ENCODE data around the gene AMIGO1. TPM values are rescaled to one million over a fixed set of nuclear protein-coding genes. Genes with fewer than 3 reads are reported as not detected.

The AMIGO1 gene
- total RNA-seq, 1 donor from 2014 or later, result 8.0 TPM

- Mint-ChIP-seq H3K27me3 (ENCODE audit: unreplicated experiment) (peaks cover 8% of the 10 kb centered on the region), H3K9me3 (ENCODE audit: unreplicated experiment) (peaks cover 8% of the 10 kb centered on the region), H3K4me1 (ENCODE audit: low read depth, unreplicated experiment) (peaks cover 28% of the 10 kb centered on the region), H3K36me3 (ENCODE audit: unreplicated experiment) (peaks cover 7% of the 10 kb centered on the region), H3K4me3 (ENCODE audit: unreplicated experiment) (no peak overlapping the region), H3K27ac (ENCODE audit: unreplicated experiment) (no peak overlapping the region)
- no peak for TF ChIP-seq CTCF (IDR thresholded peaks at IDR 0.05; ENCODE audit: partially characterized antibody, unreplicated experiment)
- no peak for DNase-seq
These were observed 11.8 kb upstream of the AMIGO1 start for GRCh38 chr1:109521002-109521951.

- TF ChIP-seq CTCF (IDR thresholded peaks at IDR 0.05; ENCODE audit: partially characterized antibody, unreplicated experiment), result no peak
- H3K4me3 Mint-ChIP-seq (ENCODE audit: unreplicated experiment), result no peak overlapping the region
- DNase-seq, result no peak
- no peaks in the 10 kb centered on the region for H3K36me3 Mint-ChIP-seq (ENCODE audit: unreplicated experiment)
- H3K9me3 Mint-ChIP-seq (ENCODE audit: unreplicated experiment), result peaks cover 2% of the 10 kb centered on the region
- H3K27ac Mint-ChIP-seq (ENCODE audit: unreplicated experiment), result no peak overlapping the region
- peaks cover 8% of the 10 kb centered on the region for H3K27me3 Mint-ChIP-seq (ENCODE audit: unreplicated experiment)
- H3K4me1 Mint-ChIP-seq (ENCODE audit: low read depth, unreplicated experiment), result peaks cover 26% of the 10 kb centered on the region
These were observed 7.8 kb upstream of the AMIGO1 start for GRCh38 chr1:109517337-109517736.

GRCh38 chr1:109516872-109517271 is 7.3 kb upstream of the AMIGO1 start:
- no peak for TF ChIP-seq CTCF (IDR thresholded peaks at IDR 0.05; ENCODE audit: partially characterized antibody, unreplicated experiment)
- no peak for DNase-seq
- peak overlapping the region; percentile 65 for H3K4me3 Mint-ChIP-seq (ENCODE audit: unreplicated experiment)
- H3K27me3 Mint-ChIP-seq (ENCODE audit: unreplicated experiment), result peaks cover 10% of the 10 kb centered on the region
- peaks cover 22% of the 10 kb centered on the region for H3K4me1 Mint-ChIP-seq (ENCODE audit: low read depth, unreplicated experiment)
- no peak overlapping the region for H3K27ac Mint-ChIP-seq (ENCODE audit: unreplicated experiment)
- no peaks in the 10 kb centered on the region for H3K36me3 Mint-ChIP-seq (ENCODE audit: unreplicated experiment)
- H3K9me3 Mint-ChIP-seq (ENCODE audit: unreplicated experiment), result peaks cover 2% of the 10 kb centered on the region

- DNase-seq, result no peak
- Mint-ChIP-seq H3K4me3 (ENCODE audit: unreplicated experiment) (peak overlapping the region; percentile 4), H3K9me3 (ENCODE audit: unreplicated experiment) (peaks cover 5% of the 10 kb centered on the region), H3K27me3 (ENCODE audit: unreplicated experiment) (peaks cover 14% of the 10 kb centered on the region), H3K36me3 (ENCODE audit: unreplicated experiment) (peaks cover 5% of the 10 kb centered on the region), H3K4me1 (ENCODE audit: low read depth, unreplicated experiment) (peaks cover 12% of the 10 kb centered on the region), H3K27ac (ENCODE audit: unreplicated experiment) (no peak overlapping the region)
- TF ChIP-seq CTCF (IDR thresholded peaks at IDR 0.05; ENCODE audit: partially characterized antibody, unreplicated experiment), result no peak
These were observed 5.3 kb upstream of the AMIGO1 start for GRCh38 chr1:109514846-109515245.

- Mint-ChIP-seq H3K27me3 (ENCODE audit: unreplicated experiment) (peaks cover 22% of the 10 kb centered on the region), H3K27ac (ENCODE audit: unreplicated experiment) (no peak overlapping the region), H3K4me1 (ENCODE audit: low read depth, unreplicated experiment) (peaks cover 14% of the 10 kb centered on the region), H3K4me3 (ENCODE audit: unreplicated experiment) (no peak overlapping the region), H3K9me3 (ENCODE audit: unreplicated experiment) (peaks cover 6% of the 10 kb centered on the region), H3K36me3 (ENCODE audit: unreplicated experiment) (peaks cover 6% of the 10 kb centered on the region)
- no peak for TF ChIP-seq CTCF (IDR thresholded peaks at IDR 0.05; ENCODE audit: partially characterized antibody, unreplicated experiment)
- no peak for DNase-seq
These were observed 3.7 kb upstream of the AMIGO1 start for GRCh38 chr1:109513110-109513710.
